ENCODE results near the gene HYCC2.

- TF ChIP-seq CTCF (IDR thresholded peaks at IDR 0.05) (no peak), POLR2AphosphoS5 (IDR thresholded peaks at IDR 0.05) (no peak), POLR2A (IDR thresholded peaks at IDR 0.05) (no peak)
Measured at GRCh38 chr2:201064797-201065329, 6.6 kb downstream of the HYCC2 start.

Data from prostate gland (tissue), 2 donors.